ENCODE measurements around the gene EHD4. TPM values are rescaled to one million over a fixed set of nuclear protein-coding genes. Genes with fewer than 3 reads are reported as not detected.

The EHD4 gene
- total and polyA plus RNA-seq, 2 donors (not counting 1 experiment from before 2014, with no cell fraction given) = 19.3 to 22.0 TPM

DNA sequence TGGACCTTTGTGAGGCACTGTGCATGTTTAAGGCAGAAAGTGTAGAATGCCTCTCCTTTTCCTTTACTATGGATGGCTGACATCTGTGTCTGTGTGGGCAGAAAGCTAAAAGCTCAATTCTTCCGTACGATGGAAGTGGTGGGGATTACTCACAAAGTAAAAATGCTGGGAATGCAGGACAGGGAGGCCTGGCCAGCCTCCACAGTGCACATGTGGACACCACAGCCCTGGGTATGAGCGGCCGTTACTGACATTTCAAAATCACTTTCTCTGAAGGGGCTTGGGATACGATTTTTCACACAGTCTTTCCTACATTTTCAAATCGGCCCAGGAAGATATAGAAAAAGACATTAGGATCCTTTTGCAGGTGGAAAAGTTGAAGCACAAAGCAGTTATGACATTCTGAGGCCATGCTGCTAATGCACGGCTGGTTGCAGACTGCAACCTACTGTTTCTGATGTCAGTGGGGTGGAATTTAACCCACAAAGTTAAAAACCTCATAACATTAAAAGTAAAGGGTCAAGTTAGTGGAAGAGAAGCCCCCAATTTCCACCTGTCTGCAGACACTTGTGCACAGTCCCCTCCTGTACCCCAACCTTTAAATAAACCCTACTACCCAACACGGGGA is 27.9 kb downstream of the EHD4 start:
- H3K4me1 ChIP-seq (ENCODE audit: control insufficient read depth, extremely low read depth, insufficient read depth, low read length) = peaks cover 40% of the 10 kb centered on the region
- H4K20me1 ChIP-seq (ENCODE audit: control insufficient read depth, extremely low read depth, insufficient read depth, low read length) = no peaks in the 10 kb centered on the region
- H3K9me3 ChIP-seq (ENCODE audit: control insufficient read depth, insufficient read depth, low read depth, low read length) = no peaks in the 10 kb centered on the region
- no peaks in the 10 kb centered on the region for H3K27me3 ChIP-seq (ENCODE audit: control insufficient read depth, insufficient read depth, low read length)
- H3K36me3 ChIP-seq (ENCODE audit: control insufficient read depth, insufficient read depth, low read length) = peaks cover 6% of the 10 kb centered on the region
- no peak for TF ChIP-seq EZH2 (IDR thresholded peaks at IDR 0.05; ENCODE audit: low read length, missing control alignments)
- TF ChIP-seq, protein P1, sequence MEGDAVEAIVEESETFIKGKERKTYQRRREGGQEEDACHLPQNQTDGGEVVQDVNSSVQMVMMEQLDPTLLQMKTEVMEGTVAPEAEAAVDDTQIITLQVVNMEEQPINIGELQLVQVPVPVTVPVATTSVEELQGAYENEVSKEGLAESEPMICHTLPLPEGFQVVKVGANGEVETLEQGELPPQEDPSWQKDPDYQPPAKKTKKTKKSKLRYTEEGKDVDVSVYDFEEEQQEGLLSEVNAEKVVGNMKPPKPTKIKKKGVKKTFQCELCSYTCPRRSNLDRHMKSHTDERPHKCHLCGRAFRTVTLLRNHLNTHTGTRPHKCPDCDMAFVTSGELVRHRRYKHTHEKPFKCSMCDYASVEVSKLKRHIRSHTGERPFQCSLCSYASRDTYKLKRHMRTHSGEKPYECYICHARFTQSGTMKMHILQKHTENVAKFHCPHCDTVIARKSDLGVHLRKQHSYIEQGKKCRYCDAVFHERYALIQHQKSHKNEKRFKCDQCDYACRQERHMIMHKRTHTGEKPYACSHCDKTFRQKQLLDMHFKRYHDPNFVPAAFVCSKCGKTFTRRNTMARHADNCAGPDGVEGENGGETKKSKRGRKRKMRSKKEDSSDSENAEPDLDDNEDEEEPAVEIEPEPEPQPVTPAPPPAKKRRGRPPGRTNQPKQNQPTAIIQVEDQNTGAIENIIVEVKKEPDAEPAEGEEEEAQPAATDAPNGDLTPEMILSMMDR (conservative IDR thresholded peaks at IDR 0.05 in 1 of 2, IDR thresholded peaks at IDR 0.05 in 1 of 2; ENCODE audit: low read depth in 1 of 2, low read length in 2 of 2) = no peak
- peak overlapping the region; percentile 94 for H3K4me2 ChIP-seq (ENCODE audit: extremely low read depth, insufficient read depth, low read length)
- H3K9ac ChIP-seq (ENCODE audit: insufficient read depth, low read length) = no peak overlapping the region
- H3K4me3 ChIP-seq (replicated peaks in 1 of 4; ENCODE audit: control extremely low read depth in 1 of 4, insufficient read depth in 1 of 4, low read depth in 3 of 4, low read length in 4 of 4) = no peak overlapping the region
- no peak overlapping the region for H2AFZ ChIP-seq (ENCODE audit: low read length)
- H3K27ac ChIP-seq (ENCODE audit: insufficient read depth, low read length) = peak overlapping the region; percentile 91
- peaks cover 23% of the 10 kb centered on the region for H3K79me2 ChIP-seq (ENCODE audit: control insufficient read depth, insufficient read depth, low read length)
- peak; percentile 89 to 95 for DNase-seq (ENCODE audit: low read depth in 2 of 2)

DNA sequence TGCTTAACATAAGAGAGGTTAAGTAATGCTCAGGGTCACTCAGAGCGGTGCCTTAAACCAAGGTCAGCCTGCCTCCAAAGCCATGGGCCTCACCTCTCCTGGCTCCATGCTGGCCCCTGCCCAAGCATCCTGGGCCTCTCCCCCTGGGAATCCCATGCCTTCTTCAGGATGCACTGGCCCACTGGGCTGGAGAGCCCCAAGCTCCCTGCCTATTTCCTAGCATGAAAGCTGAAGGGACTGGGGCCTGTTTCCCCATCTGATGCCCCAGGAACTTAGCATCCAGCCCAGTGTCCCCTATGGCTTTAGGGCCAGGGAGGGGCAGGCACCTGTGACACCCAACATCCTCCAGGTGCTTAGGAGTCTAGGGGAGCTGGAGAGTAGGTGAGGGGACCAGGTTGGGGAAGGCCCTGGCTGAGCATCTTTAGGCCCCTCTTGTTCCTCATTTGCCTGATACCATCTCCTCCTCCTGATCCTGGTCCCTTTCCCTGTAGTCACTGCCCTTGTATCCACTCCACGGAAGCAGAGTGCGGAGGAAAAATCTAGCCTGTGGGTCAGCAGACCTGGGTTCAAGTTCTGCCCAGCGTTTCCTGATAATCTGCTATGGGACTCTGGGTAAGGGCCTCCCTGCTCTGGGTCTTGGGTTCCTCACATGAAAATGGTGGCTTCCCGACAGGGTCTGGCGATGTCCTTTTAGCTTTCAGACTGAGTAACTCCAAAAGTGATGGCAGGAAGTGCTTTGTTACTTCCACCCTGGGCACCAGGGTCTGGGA is 28.6 kb downstream of the EHD4 start:
- Histone ChIP-seq H3K79me2 (ENCODE audit: control insufficient read depth, insufficient read depth, low read length) (peaks cover 23% of the 10 kb centered on the region), H3K36me3 (ENCODE audit: control insufficient read depth, insufficient read depth, low read length) (peaks cover 6% of the 10 kb centered on the region), H3K27ac (ENCODE audit: insufficient read depth, low read length) (peak overlapping the region; percentile 91), H4K20me1 (ENCODE audit: control insufficient read depth, extremely low read depth, insufficient read depth, low read length) (no peaks in the 10 kb centered on the region), H3K4me3 (replicated peaks in 1 of 4; ENCODE audit: control extremely low read depth in 1 of 4, insufficient read depth in 1 of 4, low read depth in 3 of 4, low read length in 4 of 4) (no peak overlapping the region), H3K9ac (ENCODE audit: insufficient read depth, low read length) (no peak overlapping the region), H3K4me2 (ENCODE audit: extremely low read depth, insufficient read depth, low read length) (peak overlapping the region; percentile 13), H3K9me3 (ENCODE audit: control insufficient read depth, insufficient read depth, low read depth, low read length) (no peaks in the 10 kb centered on the region), H3K27me3 (ENCODE audit: control insufficient read depth, insufficient read depth, low read length) (no peaks in the 10 kb centered on the region), H2AFZ (ENCODE audit: low read length) (no peak overlapping the region), H3K4me1 (ENCODE audit: control insufficient read depth, extremely low read depth, insufficient read depth, low read length) (peaks cover 40% of the 10 kb centered on the region)
- DNase-seq (ENCODE audit: low read depth in 2 of 2) = no peak
- TF ChIP-seq, protein P1 (conservative IDR thresholded peaks at IDR 0.05 in 1 of 2, IDR thresholded peaks at IDR 0.05 in 1 of 2; ENCODE audit: low read depth in 1 of 2, low read length in 2 of 2) = no peak
- no peak for TF ChIP-seq EZH2 (IDR thresholded peaks at IDR 0.05; ENCODE audit: low read length, missing control alignments)

DNA sequence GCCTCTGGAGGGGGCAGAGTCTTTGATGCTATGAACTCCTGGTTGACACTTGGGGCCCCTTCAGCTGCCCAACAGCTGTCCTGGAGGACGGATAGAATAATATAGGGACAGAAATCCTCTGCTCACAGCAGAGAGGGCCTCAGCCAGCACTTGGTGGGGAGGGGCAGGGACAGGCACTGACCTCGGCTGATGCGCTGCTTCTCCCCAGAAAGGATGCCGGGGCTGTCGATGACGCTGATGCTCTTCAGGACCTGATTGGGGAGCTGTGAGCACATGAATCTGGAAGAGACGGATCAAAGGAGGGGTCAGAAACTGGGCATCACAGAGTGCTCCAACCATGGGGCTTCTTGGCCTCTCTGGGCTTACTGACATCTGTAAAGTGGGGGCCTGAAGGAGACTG is 29.5 kb downstream of the EHD4 start:
- no peak overlapping the region for H3K4me3 ChIP-seq (replicated peaks in 1 of 4; ENCODE audit: control extremely low read depth in 1 of 4, insufficient read depth in 1 of 4, low read depth in 3 of 4, low read length in 4 of 4)
- H3K27me3 ChIP-seq (ENCODE audit: control insufficient read depth, insufficient read depth, low read length) = no peaks in the 10 kb centered on the region
- no peak overlapping the region for H2AFZ ChIP-seq (ENCODE audit: low read length)
- peaks cover 23% of the 10 kb centered on the region for H3K79me2 ChIP-seq (ENCODE audit: control insufficient read depth, insufficient read depth, low read length)
- DNase-seq (ENCODE audit: low read depth in 2 of 2) = no peak
- H3K9ac ChIP-seq (ENCODE audit: insufficient read depth, low read length) = no peak overlapping the region
- H3K4me2 ChIP-seq (ENCODE audit: extremely low read depth, insufficient read depth, low read length) = no peak overlapping the region
- peaks cover 40% of the 10 kb centered on the region for H3K4me1 ChIP-seq (ENCODE audit: control insufficient read depth, extremely low read depth, insufficient read depth, low read length)
- peak overlapping the region; percentile 91 for H3K27ac ChIP-seq (ENCODE audit: insufficient read depth, low read length)
- H3K9me3 ChIP-seq (ENCODE audit: control insufficient read depth, insufficient read depth, low read depth, low read length) = no peaks in the 10 kb centered on the region
- TF ChIP-seq, protein P1 (conservative IDR thresholded peaks at IDR 0.05 in 1 of 2, IDR thresholded peaks at IDR 0.05 in 1 of 2; ENCODE audit: low read depth in 1 of 2, low read length in 2 of 2) = no peak
- no peak for TF ChIP-seq EZH2 (IDR thresholded peaks at IDR 0.05; ENCODE audit: low read length, missing control alignments)
- H3K36me3 ChIP-seq (ENCODE audit: control insufficient read depth, insufficient read depth, low read length) = peaks cover 6% of the 10 kb centered on the region
- H4K20me1 ChIP-seq (ENCODE audit: control insufficient read depth, extremely low read depth, insufficient read depth, low read length) = no peaks in the 10 kb centered on the region

Measured in fibroblast of lung (primary cell).